Measurements from ENCODE around the gene ARHGAP15.

ARHGAP15 gene

GRCh38 chr2:143280097-143280757 is 151.0 kb downstream of the ARHGAP15 start:
- no peak for DNase-seq

DNA sequence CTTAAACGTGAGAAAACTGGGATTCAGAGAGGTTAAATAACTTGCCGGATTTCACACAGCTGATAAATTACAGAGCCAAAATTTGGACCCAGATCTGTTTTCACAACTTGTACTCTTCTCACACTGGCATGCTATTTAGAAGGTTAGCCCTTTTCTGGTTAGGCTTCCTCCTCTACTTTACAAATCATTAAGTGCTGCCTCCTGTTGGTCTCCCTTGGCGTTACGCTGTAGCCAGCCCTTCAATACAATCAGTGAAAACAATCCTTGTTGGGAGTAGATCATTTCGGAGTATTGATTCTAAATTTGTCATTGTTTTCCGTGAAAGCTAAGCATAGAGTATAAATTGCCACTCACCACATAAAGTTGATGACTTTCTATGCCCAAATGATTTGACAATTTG is 153.5 kb downstream of the ARHGAP15 start:
- no peak for DNase-seq

- DNase-seq, result no peak
These were observed 155.0 kb downstream of the ARHGAP15 start for GRCh38 chr2:143284087-143284675.

DNA sequence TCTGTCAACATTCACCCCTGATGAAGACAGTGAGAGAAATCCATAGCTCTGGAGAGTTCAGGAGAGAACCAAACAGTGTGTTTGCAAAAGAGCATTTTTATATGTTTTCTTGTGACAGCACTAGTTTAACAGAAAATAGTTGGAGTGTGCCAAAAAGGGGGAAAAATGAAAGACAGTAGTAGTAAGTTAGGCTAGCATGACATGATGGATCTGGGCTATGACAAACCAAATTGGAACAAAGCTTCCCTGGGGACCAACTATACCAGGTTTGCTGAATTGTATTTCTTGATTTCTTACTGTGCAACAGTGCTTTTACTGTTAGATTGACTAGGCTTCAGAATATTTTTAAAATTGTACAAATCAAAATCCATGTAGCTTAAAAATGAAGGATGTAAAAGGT is 159.8 kb downstream of the ARHGAP15 start:
- DNase-seq, result no peak

GRCh38 chr2:143290221-143290620 is 161.0 kb downstream of the ARHGAP15 start:
- no peak for DNase-seq

DNA sequence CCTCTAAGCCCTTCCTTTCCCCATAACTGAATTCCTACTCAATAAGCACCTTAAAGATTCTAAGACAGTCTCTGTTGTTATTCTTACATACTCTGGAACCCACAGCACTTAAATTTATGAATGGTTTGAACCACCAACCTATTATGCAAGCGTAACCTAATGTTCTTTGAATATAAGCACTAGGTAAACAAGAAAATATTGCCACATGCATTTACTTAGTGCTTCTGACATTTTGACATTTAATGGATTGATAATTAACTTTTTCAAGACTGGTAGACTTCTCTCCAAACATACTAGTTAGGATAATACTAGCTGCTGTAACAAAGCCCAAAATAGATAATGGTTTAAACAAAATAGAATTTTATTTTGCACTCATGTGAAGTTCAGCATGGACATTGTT is 164.8 kb downstream of the ARHGAP15 start:
- DNase-seq, result no peak

- no peak for DNase-seq
These were observed 166.9 kb downstream of the ARHGAP15 start for GRCh38 chr2:143296089-143296488.

GRCh38 chr2:143297182-143297581 is 168.0 kb downstream of the ARHGAP15 start:
- no peak for DNase-seq

DNA sequence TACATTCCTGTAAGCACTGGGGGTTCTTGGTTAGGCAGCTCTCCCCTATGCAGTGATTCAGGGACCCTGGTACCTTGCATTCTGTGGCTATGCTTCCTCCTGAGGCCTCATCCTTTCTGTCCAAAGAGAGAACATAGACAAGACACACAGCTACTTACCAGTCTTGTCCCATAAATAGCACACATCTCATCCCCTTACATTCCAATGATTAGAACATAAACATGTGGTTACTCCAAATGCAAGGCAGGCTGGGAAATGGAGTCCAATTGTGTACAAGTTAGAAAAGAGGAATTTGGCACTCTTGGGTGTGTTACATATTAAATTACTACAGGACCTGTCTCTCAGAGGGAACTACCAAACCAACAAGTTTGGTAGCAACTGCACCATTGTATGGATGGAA is 171.3 kb downstream of the ARHGAP15 start:
- DNase-seq, result no peak

GRCh38 chr2:143311426-143311825 is 182.2 kb downstream of the ARHGAP15 start:
- no peak for DNase-seq

- DNase-seq, result no peak
These were observed 183.2 kb downstream of the ARHGAP15 start for GRCh38 chr2:143312441-143312840.

DNA sequence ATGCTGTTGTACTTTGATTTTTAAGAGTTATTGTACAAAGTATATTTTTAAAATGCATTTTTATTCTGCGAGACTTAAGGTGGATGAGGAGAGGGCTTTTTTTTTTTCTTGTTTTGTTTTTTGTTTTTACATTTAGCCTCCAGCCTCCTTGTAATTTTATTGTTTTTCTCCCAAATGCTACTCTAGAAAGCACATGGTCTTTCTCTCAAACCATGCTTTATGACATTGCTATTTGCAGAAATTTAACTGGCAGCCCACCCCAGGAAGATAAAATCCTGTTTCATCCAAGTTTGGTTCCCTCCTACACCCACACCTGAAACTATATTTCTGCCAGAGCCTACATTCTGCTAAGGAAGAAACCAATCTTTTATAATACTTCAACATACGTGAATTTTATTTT is 184.6 kb downstream of the ARHGAP15 start:
- no peak for DNase-seq

DNA sequence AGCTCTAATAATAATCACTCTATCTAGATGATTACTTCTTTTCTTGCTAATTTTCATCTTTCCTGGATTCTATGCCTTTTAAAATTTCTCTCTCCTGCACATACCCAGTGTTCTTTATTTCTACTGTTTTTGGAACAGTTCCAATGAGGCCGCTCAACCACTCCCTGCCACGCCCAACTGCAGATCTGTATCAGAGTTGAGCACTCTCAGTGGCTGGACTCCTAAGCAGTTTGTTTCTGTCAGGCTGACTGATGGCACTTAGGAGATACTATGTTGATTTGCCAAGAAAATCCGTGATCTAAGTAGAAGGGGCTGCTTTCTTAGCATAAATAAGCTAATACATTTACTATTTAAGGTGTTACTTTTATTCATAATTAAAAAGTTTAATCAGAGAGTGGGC is 192.8 kb downstream of the ARHGAP15 start:
- DNase-seq, result no peak

DNA sequence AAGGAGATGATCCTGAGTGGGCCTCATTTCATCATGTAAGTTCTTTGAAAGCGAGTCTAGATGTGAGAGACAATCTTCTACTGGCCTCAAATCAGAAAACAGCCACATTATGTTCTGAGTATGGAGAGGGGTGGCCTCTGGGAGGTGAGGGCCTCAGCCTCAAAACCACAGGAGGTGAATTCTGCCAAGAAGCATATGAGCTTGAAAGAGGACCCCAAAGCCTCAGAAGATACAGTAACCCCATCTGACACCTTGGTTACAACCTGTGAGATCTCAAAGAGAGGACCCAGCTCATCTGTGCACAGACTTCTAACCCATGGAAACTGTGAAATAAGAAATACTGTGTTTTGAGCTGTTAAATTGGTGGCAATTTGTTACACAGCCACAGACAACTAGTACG is 200.1 kb downstream of the ARHGAP15 start:
- DNase-seq, result no peak

DNA sequence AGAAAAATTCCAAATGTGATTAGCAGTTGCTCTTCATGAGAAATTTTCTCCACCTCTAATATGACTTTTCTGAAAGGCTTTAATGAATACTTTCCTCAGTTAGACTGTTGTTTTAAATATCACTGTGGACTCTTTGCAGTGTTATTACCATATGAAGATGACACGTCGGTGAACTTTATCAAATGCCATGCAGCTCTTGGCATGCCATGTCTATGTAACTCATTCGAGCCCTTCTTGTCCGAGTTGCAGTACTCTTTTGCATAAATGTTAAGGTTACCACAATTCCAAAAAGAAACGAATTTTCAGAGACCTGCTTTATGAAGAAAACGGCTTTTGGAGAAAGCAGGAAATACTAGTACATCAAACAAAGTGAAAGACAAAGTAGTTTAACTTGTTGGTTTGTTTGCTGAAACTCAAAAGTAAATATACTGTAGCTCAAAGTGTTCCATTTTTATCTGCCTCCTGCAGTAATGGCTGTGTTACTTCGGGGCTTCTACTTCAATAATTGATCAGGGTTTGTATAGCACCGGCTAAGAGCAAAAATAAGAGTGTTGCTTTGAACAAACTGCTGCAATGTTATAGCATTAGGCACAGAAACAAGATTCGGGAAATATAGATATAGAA is 204.1 kb downstream of the ARHGAP15 start:
- no peak for DNase-seq

- DNase-seq, result no peak
These were observed 204.6 kb downstream of the ARHGAP15 start for GRCh38 chr2:143333847-143334246.

GRCh38 chr2:143334837-143335236 is 205.6 kb downstream of the ARHGAP15 start:
- DNase-seq, result no peak

GRCh38 chr2:143336719-143337210 is 207.5 kb downstream of the ARHGAP15 start:
- DNase-seq, result no peak

DNA sequence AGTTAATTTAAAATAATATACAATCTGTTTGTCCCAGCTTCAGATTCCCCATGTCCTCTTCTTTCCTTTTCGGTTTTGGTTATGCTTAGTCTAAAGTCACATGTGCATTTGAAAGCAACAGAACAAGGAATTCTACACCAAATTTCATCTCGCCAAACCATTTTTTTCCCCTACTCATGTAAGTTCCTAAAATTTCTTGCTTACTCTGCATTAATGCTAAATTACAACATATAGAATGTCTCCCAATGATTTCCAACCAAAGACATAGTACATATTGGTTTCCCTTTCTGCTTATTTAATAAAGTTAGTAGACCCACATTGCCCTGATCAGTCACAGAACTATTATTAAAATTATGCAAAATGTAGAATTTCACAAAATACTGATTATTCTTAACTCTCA is 212.3 kb downstream of the ARHGAP15 start:
- DNase-seq, result no peak

DNA sequence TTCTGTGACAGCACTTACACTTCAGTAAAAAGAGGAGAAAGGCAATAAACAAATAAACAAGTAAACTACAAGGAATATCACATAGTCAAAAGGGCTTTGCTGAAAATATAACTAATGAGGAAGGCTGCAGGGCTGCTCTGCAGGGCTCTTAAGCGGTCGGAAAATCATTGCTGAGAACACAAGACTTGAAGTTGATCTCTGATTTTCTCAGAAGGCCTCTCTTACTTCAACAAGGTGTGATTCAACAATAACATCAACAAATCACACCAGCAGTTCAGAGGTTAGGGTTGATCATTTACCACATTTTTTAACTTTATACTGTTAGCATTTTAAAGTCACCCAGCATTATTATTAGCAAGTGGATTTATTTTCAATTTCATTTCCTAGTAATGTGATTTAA is 215.6 kb downstream of the ARHGAP15 start:
- DNase-seq, result no peak

DNA sequence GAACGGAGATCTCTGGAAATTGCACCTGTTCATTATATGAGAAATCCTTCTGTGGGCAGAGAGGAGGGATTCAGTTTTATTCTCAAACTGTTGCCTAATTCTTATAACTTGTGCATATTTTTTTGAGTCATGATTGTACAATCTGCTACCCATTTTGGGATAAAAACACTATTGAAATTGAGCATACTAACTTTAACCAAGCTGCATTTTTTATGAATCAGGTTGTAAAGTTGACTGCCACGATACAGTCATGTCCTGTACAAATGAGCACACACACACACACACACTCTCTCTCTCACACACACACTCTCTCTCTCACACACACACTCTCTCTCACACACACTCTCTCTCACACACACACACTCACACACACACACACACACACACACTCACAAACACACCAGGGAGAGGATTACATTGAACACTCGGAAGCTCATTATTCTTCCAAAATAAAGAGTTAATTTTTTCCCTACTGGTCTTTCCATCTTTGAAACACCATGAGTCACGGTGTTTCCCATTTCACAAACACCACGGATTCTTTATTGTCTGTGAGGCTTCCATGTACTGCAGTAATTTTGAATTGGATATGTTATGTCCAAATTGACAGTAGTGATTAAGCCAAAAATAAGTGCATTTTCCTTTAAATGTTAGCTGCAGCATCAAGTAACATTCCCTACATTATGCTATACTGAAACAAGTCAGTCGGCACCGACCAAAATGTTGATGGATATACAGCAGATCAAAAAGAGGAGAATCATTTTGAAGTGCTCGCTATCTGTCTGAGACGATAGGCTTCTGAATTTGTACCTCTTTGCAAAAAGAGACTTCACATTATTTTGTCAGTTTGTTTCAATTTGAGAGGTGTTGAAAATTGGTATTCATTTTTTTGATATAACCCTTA is 216.9 kb downstream of the ARHGAP15 start:
- DNase-seq, result no peak

- DNase-seq, result peak; percentile 40
These were observed 218.1 kb downstream of the ARHGAP15 start for GRCh38 chr2:143347271-143347695.

DNA sequence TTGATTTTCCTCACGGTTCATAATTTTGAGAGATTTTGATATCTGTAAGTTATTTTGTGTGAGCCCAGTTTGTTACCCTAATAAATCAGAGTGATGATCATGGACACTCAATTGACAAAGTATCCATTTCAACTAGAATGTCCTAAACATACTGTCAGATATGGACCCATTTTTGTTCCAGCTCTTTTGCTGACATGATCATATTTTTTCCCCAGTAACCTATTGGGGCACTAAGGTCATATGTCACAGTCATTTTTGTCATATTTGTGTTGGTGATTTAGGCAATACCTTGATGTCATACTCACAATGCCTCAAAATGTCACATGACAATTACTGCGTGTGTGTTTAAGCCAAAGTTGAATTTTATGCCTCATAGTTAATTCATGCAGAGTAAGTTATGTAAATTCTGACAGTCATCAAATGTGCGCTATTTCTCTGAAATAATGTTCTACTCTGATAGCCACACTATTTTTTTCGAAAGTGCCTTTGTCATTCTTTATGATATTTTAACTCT is 218.7 kb downstream of the ARHGAP15 start:
- no peak for DNase-seq
